Fibroblast of the conjunctiva (primary cell): ENCODE measurements around the gene TRUB1.
"Not testable (repeated sequence)": the region's sequence is repeated elsewhere in the genome, so short reads cannot be mapped to it uniquely, and the experiment has no call there.

ENCODE experiments used
- DNase-seq: peaks from one replicate; pipeline ENCODE4 v3.0.0-alpha.2; 2010; ENCODE audit warnings: low read depth

The TRUB1 gene

DNA sequence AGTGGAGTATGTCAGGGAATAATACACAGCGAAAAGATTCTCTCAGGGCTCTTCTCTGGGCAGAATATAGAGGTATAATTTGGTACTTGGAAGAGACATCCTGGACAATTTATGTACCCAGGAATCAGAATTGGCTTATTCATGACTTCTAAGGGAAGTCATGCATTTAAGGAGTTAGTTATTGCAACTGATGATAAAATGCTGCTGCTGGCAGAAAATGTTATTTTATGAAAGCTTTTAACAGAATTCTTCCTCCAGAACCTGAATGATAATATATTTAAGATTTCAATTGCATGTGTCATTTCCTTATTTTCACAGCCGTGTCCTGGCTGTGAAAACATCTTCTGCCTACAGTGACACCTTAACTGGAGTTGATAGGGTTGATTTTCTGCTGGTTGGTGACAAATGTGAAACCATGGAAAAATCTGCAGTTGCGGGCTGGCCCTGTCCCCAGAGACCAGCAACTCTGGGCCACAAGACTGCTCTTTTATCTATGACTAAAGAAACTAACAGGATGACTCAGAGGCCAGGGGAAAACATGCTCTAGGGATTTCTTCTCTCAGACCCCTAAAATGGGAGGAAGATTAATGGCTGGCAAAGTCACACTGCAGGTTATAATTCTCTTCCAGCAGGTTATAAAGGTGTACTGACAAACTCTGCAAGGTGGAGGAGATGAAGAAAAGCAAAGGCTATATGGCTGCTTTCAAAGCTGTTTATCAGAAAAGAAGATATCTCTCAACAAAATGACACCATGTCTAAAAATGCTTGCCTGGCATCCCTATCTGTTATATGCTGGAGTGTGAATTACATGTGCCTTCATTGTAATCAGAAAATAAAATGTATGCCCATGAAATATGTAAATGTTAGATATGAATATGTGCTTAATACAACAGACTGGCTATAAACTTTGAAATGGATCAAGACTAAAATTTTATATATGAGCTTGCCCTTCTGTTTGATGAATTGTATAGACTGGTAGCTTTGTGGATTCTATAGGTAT lies 12.1 kb upstream of the TRUB1 start:
- DNase-seq: no peak

DNA sequence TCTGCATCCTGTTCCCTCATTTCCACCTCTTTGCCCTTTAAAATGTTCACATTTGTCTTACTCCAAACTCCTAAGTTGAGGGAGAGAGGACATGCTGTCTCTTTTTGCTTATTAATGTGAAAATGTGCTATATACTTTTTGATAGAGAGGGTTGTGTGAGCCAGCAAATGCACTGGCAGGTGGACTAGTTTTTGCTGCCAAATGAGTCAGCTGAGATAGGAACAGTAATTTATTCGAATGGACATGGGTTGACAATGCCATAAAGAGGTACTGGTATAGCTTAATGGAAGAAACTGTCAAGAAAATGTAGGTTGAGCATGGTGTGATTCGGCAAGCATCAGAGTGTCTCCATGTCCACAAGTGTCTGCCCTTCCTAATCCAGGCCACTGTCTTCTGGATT lies 9.2 kb upstream of the TRUB1 start:
- no peak for DNase-seq

DNA sequence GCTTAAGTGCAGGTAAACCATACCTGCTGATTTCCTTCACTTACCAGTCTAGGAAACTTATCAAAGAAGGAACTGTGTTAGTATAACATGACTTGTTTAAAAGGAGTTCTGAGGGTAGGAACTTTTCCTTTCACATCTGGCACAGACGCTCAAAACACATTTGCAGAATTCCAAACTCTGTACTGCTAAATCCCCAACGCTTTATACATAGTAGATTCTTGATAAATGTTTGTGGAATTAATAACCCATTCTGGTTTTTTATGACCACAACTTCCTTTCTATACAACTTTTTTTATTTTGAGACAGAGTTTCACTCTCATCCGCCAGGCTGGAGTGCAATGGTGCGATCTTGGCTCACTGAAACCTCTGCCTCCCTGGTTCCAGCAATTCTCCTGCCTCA lies 7.7 kb upstream of the TRUB1 start:
- DNase-seq: no peak

DNA sequence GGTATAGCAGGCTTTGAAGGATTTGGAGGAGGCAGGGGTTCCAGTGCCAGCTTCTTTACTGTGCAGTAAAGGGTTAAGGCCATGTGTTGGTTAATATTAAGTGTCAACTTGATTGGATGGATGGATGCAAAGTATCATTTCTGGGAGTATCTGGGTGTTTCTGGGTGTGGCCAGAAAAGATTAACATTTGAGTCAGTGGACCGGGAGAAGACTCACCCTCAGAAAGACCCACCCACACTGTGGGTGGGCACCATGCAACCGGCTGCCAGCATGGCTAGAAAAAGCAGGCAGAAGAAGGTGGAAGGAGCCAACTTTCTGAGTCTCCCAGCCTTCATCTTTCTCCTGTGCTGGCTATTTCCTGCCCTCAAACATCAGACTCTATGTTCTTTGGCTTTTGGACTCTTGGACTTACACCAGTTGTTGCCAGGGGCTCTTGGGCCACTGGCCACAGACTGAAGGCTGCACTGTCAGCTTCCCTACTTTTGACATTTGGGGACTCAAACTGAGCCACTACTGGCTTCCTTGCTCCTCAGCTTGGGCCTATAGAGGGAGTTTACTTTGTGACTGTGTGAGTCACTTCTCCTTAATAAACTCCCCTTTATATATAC lies 6.8 kb upstream of the TRUB1 start:
- no peak for DNase-seq

DNA sequence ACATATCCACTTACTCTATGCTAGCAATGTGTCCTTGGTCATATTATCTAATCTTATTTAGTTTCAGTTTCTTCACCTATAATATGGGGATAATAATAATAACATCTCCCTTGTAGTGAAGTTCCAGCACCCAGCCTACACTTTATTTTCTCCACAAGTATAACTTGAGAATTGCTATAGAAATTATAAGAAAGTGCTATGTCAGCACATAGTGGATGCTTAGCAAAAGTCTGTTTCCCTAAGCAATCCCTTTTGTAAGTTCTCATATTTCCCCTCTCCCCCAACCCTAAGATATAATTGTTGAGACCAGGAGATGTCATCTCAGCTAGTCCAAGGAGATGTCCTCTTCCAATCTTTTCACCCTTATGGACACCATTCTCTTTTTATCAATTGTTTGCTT lies 5.8 kb upstream of the TRUB1 start:
- DNase-seq: no peak

DNA sequence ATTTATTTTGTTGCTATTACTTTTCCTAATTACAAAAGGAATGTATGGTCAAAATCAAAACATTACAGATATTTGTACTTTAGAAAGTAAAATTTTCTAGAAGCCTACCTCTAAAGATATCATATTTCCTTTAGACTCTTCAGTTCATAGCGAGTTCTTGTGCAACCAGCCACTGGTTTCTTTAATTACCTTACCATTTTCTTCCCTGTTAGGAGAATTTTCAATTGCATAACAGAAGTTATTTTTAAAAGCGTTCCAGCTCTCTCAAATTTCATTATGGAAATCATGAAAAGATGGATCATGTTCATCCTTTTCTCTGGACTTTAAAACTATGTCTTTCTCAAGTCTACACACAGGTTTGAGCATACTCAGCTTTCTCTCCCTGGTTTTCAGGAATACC lies 5.0 kb upstream of the TRUB1 start:
- DNase-seq: no peak

DNA sequence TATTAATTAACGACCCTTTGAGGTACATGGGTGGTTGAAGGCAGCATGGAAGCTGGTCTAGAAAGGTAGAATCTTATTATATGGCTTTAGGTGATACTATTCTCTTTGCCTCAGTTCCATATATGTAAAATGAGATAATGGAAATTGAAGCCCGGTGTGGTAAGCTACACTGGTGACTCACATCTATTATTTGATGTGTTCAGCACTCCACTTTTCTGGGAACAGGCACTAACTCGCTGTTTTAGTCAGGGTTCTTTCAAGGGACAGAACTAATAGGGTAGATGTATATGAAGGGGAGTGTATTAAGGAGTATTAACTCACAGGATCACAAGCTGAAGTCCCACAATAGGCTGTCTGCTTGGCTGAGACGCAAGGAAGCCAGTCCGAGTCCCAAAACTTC lies 4.4 kb upstream of the TRUB1 start:
- DNase-seq: no peak

DNA sequence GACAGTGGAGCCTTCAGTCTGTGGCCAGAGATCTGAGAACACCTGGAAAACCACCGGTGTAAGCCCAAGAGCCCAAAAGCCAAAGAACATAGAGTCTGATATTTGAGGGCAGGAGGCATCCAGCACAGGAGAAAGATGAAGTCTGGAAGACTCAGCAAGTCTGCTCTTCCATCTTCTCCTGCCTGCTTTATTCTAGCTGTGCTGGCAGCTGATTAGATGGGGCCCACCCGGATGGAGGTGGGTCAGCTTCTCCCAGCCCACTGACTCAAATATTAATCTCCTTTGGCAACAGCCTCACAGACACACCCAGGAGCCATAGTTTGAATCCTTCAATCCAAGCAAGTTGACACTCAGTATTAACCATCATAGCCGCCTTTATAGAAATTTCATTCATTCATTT lies 4.0 kb upstream of the TRUB1 start:
- not testable (repeated sequence) for DNase-seq

DNA sequence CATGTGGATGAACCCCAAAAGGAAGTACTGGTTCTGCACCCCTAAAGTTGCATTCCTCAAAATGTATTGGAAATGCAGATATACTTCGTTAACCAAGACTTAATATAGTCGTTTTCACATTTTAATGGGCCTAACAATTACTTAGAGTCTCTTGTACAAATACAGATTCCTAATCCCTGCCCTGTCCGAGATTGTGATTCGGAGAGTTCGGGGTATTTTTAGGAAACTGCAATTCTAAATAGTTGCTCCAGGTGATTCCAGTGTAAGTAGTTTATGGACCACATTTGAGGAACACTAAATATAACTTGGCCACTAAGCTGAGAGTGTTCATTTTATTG lies 830 bp downstream of the TRUB1 start:
- DNase-seq: no peak

DNA sequence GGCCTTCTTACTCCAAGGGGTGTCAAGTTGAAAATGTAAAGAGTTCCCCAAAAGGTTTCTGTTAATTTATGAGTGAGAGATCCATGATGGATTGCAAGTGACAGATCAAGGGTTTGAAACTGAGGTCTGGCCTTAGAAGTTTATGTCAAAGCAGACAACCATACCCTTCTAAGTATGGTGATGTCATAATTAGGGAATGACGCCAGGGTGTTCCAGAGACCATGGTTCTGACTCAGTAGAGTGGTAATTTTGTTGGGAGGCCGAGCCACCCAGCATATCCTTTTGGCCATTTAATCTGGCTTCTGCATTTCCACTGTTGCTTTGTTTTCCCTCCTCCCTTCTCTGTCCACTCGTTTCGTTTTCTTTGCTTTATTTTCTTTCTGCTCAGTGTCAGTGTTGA lies 2.7 kb downstream of the TRUB1 start:
- DNase-seq: no peak

DNA sequence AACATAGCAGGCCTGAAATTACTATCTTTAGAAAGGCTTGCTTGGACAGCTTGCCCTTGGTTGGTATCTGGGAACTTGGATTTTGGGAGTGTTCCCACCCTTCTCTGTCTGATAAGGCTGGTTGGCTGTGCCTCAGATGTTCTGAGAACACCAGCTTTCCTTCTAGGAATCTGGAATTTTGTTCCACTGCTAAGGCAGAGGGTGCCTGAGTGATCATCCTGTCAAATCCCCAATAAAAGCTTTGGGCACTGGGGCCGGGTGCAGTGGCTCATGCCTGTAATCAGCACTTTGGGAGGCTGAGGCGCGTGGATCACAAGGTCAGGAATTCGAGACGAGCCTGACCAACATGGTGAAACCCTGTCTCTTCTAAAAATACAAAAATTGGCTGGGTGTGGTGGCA lies 5.0 kb downstream of the TRUB1 start:
- DNase-seq: no peak

DNA sequence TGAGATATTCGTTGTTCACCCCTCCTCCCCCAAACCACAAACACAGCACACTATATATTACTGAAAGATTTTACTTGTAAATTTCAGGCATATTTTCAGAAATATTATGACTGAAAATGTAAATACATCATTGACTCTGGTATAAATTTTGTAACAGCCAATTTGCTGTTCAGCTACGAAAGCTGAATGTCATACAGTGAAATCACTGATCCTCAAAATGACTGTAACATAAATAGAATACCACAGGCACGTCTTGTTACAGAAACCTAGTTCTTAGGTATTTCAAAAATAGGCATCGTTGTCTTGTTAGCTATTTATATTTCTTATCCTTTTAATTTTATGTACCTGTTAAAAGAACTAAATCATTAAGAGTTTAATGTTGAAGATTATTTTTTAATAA lies 15.1 kb downstream of the TRUB1 start:
- no peak for DNase-seq

DNA sequence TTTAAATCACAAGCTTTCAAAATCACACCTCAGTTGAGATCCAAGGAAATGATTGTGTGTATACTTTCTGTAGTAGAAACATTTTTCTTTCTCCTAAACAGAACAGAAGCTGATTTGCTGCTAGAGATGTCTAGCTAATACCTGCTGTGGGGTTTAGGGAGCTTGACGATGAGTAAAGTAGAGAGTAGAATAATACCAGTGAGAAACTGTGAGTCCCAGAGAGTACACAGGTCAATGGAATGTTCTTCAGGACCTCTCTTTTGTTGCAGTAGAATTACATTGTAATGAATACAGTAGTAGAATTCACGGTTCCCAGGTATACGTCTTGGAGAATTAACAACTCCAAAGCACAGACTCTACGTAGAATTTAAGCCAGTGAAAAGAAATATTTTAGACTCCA lies 18.0 kb downstream of the TRUB1 start:
- no peak for DNase-seq

DNA sequence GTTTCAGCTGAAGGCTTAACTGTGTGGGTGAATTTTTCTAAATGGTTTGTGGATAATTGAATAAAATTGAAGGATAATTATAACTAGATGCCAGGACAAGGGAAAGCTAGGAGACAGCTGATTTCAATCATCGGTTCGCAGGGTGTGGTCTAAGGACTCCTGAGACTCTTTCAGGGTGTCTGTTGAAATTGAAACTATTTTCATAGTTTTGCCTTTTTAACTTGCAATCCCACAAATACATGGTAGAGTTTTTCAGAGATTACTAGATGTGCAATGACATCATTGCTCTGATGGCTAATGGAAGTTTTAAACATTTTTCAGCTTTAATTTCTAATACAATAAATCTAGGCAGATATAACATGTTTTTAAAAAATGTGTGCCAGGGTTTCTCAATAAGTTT lies 18.5 kb downstream of the TRUB1 start:
- DNase-seq: no peak

DNA sequence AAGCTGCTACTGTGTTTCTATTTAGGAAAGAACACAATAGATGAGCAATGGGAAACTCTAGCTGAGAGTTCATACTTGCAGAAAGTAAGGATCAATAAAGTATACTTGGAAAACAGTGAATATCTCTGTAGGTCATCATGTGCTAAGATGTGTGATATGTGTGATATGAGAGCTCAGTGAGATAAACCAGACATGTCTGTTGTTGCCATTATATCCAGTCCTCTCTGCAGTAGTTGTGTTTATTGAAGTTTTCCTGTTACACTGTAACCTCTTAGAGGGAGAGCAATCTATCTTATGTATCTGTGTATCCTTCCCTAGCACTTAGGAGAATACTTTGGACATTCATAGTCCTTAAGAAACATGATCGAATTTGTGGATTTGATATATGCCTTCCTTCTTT lies 19.1 kb downstream of the TRUB1 start:
- no peak for DNase-seq

DNA sequence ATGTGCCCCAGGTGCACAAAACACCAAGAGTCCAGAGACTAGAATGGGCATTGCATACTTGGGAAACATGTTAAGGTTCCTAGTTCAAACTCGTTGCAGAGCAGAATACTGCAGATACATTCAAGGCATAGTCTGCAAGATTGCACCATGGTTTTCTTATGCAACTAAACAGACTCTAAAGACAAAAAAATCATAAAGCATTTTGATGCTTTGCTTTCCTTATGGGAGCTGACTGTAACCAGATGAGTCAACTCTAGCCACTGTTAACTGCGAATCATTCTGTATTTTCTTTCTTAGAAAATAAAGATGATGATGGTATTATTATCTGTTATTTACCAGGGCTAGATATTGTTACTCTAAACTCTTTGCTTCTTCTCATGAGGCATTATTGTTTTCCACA lies 19.7 kb downstream of the TRUB1 start:
- DNase-seq: no peak

DNA sequence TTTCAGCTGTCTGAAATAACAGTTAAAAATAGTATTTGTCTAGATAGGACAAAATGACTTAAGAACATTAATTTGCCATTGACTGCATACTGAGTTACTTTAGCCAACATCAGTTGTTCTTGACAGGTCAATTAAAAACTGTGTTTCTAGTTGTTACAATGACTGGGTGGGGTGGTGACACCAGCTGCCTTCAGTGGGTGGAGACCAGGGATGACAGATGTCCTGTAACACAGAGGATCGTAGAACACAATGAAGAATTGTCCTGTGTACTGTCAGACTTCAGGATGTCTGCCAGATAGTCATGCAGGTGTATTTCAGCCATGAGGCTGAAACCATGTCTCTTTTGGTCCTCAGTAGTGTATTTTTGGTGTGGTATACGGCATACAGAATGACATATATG lies 24.4 kb downstream of the TRUB1 start:
- no peak for DNase-seq

DNA sequence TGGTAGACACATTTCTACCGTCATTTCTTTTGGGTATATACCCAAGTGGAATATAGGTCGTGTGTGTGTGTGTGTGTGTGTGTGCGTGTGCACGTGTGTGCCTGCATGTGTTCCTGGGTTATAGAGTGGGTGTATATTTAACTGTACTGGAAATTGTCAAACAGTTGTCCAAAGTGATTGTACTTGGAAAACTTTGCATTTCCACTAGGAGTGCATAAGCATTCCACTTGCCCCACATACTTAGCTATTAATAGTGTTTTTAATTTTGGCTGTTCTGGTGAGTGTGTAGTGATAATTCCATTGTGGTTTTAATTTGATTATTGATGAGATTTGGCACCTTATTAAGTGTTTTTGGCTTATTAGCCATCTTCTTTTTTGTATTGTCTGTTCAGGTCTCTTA lies 25.9 kb downstream of the TRUB1 start:
- DNase-seq: no peak

DNA sequence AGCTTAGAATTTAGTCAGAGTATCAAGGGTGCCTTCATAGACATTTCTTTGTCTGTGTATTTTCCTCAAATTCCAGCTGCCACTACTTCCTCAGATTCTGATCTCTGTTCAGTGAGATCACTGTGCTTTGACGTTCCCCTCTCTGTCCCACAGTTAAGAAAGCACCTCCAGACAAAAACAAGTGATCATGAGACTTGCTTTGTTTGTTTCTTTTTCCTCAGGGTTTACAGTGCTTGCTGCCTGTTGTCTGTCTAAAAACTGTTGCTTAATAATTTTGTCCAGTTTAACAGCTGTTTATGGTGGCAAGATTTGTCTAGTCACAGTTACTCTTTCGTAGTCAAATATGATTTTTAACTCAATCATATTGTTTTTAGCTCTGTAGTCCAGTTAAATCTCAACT lies 29.1 kb downstream of the TRUB1 start:
- DNase-seq: no peak

DNA sequence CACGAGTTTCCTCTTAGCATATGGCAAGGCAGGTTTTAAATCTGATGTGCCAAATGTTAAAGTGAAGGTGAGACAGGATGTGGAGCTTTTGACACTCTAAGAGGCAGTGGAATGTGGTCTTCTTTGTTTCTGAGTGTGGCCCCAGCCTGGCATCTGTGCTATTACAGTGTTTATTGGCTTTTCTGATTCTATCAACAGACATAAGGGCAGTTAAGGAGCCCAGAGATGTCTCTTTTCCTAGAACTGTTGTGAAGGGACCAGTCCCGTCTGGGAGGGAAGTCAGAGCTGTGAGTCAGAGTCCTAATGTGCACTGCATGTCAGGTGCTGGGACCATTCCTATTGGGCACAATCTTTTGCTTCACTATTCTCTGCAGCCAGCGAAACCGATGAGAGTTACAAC lies 32.5 kb downstream of the TRUB1 start:
- no peak for DNase-seq

DNA sequence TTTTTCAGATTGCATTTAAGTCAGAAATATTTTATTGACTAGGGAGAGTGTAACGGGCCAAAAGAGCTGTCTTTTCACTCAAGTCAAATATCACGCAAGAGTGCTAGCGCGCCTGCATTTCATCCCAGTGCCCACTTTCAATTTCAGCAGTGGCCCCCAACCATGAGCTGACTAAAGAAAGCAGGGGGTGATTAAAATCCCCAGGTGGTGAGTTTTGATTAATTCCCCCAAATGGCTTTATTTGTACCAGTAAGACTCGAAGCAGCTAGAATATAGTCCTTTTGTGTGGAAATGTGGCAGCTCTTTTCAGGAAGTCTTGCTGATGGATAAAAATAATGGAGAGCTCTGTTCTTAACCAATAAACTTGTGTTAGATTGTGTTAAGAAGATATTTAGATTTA lies 35.3 kb downstream of the TRUB1 start:
- DNase-seq: no peak

DNA sequence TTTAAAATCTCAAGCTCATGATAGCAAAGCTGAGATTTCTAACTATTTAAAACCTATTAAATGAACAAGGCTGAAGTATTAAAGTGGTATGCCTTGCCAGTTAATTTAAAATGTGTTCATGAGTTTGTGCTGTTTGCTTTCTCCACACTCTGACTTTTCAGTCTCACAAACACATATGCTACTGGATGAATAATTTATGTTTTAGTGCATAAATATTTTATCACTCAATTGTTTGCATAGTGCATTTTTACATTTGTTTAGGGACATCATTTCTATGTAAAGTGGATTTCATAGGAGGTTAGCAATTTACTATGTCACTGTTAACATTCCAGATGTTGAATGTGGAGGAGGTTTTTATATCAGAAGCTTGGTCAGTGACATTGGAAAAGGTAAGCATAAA lies 36.0 kb downstream of the TRUB1 start:
- DNase-seq: no peak

DNA sequence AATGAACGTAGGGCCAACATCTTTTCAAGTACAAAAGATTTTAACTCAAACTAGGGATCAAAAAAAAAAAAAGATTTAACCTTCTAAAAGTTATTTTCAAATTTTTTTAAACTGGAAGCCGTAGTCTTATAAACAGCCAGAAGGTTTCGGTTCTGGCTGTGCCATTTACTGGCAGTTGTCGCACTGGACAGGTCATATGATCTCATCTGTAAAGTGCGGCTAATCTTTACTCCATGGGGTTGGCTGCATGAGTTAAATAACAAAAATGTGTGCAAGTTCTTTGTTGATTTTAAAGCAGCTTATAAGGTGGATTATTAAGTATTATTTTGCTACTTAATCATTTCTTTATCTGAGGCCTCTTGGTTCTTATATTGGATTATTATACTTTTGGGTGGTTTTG lies 36.6 kb downstream of the TRUB1 start:
- DNase-seq: no peak

DNA sequence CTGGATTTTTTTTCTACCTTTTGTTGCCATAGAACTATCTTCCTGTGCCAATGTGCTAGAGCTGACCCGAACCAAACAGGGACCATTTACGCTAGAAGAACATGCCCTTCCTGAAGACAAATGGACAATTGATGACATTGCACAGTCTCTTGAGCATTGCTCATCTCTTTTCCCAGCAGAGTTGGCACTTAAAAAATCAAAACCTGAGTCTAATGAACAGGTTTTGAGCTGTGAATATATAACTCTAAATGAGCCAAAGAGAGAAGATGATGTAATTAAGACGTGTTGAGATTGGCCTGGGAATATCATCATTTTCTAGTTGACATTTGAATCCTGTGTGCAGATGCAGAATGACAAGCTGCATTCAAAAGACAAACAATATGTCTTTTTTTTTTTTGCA lies 37.1 kb downstream of the TRUB1 start:
- DNase-seq: no peak
